B cell (primary cell): ENCODE results near the gene GDF7.

ENCODE experiments used
- CTCF ChIP-seq: fragments of 200-600 bp; IDR thresholded peaks from one replicate; pipeline ENCODE4 v1.8.0; 2022; ENCODE audit warnings: antibody characterized with exemption, mild to moderate bottlenecking
- EZH2 ChIP-seq: IDR thresholded peaks from 2 replicates; pipeline ENCODE4 v1.6.1; 2012; ENCODE audit warnings: borderline replicate concordance, low read depth, mild to moderate bottlenecking, moderate library complexity, low read length; ENCODE audit not compliant: insufficient read depth, poor library complexity, severe bottlenecking

DNA sequence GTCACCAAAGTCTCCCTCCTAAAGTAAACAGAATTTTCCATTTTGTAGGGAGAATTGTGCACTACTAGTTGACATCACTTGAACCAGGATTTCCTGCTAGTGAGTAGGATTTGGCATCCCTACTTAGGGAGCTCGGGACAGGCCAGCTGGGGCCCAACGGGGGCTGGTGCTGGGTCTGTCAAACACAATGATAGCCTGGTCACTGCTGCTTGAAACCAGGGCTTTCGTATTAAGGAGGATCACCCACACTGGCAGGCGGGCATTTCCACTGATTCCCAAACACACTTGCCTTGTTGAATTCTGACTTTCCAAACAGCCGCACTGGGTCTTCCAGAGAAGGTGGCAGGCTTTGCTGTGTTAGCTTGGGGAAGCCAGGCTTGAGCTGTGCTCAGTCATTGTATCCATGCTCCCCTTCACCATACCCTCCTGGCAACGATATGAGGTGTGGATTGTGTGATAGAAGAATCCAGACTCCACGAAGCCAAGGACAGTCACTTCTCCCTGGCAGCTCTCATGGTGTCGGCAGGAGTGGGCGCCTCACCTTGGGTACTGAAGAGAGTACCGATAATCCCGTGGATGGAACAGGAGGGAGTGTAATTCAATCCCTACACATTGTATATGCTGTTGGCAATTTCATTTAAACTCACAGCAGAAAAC is 7.5 kb downstream of the GDF7 start:
- no peak for TF ChIP-seq CTCF
- TF ChIP-seq EZH2: no peak
